Bronchial epithelial cell (primary cell): Measurements from ENCODE around the gene PRR7. TPM values are rescaled to one million over a fixed set of nuclear protein-coding genes. Genes with fewer than 3 reads are reported as not detected.

ENCODE experiments used
- DNase-seq: peaks from one replicate; pipeline ENCODE4 v3.0.0-alpha.2; 2010; ENCODE audit warnings: low read depth
- FAIRE-seq: peaks from 2 replicates; lab custom pipeline; 2011; peaks lifted over from hg19 to GRCh38; lab: Jason Lieb, UNC
- H3K27me3 ChIP-seq: 2 replicates; pipeline ENCODE4 v1.5.1; 2011; ENCODE audit warnings: low read length; ENCODE audit not compliant: control insufficient read depth, insufficient read depth
- H3K36me3 ChIP-seq: 2 replicates; pipeline ENCODE4 v1.5.1; 2011; ENCODE audit warnings: low read length; ENCODE audit not compliant: control insufficient read depth, insufficient read depth
- H3K4me3 ChIP-seq: 2 replicates; pipeline ENCODE4 v1.5.1; 2011; ENCODE audit warnings: mild to moderate bottlenecking, low read depth, low read length, control low read depth
- CTCF ChIP-seq: IDR thresholded peaks from 2 replicates; pipeline ENCODE4 v1.5.1; 2011; ENCODE audit warnings: mild to moderate bottlenecking, moderate library complexity, low read length, control low read depth, inconsistent platforms; ENCODE audit not compliant: insufficient read depth, severe bottlenecking
- total RNA-seq: library from RNA; depleted of rRNA; stranded (reverse); fragments of >200 nt; gene quantifications from 2 replicates; pipeline ENCODE4 v1.2.1, GENCODE V29; 2014

PRR7 gene
- total RNA-seq, 1 donor from 2014 or later = 5.0 TPM

GRCh38 chr5:177456976-177457851, 10.6 kb downstream of the PRR7 start:
- H3K4me3 ChIP-seq = no peak overlapping the region
- TF ChIP-seq CTCF = peak; percentile 60
- H3K27me3 ChIP-seq = no peaks in the 10 kb centered on the region
- peaks cover 18% of the 10 kb centered on the region for H3K36me3 ChIP-seq
- FAIRE-seq (no peak), DNase-seq (peak; percentile 94)

- no peak for FAIRE-seq
- H3K4me3 ChIP-seq = no peak overlapping the region
- H3K27me3 ChIP-seq = no peaks in the 10 kb centered on the region
- DNase-seq = no peak
- TF ChIP-seq CTCF = no peak
- peaks cover 19% of the 10 kb centered on the region for H3K36me3 ChIP-seq
Observed at GRCh38 chr5:177457852-177458681, 11.5 kb downstream of the PRR7 start.

- Histone ChIP-seq H3K4me3 (no peak overlapping the region), H3K36me3 (peaks cover 20% of the 10 kb centered on the region), H3K27me3 (no peaks in the 10 kb centered on the region)
- DNase-seq (no peak), FAIRE-seq (no peak)
- TF ChIP-seq CTCF = no peak
Observed at GRCh38 chr5:177458912-177459350, 12.3 kb downstream of the PRR7 start.

GRCh38 chr5:177459357-177459756, 12.7 kb downstream of the PRR7 start:
- no peak for TF ChIP-seq CTCF
- DNase-seq (no peak), FAIRE-seq (no peak)
- peaks cover 20% of the 10 kb centered on the region for H3K36me3 ChIP-seq
- no peaks in the 10 kb centered on the region for H3K27me3 ChIP-seq
- H3K4me3 ChIP-seq = no peak overlapping the region

GRCh38 chr5:177459819-177460628, 13.4 kb downstream of the PRR7 start:
- no peak for TF ChIP-seq CTCF
- H3K36me3 ChIP-seq = peaks cover 20% of the 10 kb centered on the region
- no peak overlapping the region for H3K4me3 ChIP-seq
- H3K27me3 ChIP-seq = no peaks in the 10 kb centered on the region
- no peak for DNase-seq
- no peak for FAIRE-seq
